ENCODE data around the gene PRPF19.

The PRPF19 gene

DNA sequence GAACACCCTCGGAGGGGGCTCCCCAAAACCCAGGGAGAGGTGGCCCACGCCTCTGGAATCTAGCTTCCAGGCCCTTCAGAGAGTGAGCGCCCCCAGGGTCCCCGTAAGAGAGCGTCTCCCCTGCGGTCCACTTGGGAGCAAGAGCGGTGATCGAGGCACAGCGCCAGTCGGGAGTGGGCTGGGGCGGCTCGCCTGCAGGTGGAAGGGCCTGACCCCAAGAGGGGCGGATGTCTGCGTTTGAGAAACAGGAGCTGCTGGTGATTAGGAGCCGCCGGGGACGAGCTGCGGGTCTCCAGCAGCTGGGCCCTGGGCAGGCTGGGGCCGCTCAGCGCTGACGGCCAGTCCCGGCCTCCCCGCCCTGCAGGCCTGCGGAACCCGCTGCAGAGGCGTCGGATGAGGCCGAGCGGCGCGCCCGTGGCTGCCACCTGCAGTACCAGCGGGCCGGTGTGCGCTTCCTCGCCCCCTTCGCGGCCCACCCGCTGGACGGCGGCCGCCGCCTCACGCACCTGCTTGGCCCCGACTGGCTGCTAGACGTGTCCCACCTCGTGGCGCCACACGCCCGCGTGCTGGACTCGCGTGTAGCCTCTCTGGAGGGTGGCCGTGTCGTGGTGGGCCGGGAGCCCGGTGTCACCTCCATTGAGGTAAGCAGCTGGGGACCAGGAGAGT, 27.9 kb upstream of the PRPF19 start:
- no peak for DNase-seq (ENCODE audit: low read depth)
- TF ChIP-seq, protein P1, sequence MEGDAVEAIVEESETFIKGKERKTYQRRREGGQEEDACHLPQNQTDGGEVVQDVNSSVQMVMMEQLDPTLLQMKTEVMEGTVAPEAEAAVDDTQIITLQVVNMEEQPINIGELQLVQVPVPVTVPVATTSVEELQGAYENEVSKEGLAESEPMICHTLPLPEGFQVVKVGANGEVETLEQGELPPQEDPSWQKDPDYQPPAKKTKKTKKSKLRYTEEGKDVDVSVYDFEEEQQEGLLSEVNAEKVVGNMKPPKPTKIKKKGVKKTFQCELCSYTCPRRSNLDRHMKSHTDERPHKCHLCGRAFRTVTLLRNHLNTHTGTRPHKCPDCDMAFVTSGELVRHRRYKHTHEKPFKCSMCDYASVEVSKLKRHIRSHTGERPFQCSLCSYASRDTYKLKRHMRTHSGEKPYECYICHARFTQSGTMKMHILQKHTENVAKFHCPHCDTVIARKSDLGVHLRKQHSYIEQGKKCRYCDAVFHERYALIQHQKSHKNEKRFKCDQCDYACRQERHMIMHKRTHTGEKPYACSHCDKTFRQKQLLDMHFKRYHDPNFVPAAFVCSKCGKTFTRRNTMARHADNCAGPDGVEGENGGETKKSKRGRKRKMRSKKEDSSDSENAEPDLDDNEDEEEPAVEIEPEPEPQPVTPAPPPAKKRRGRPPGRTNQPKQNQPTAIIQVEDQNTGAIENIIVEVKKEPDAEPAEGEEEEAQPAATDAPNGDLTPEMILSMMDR (IDR thresholded peaks at IDR 0.05; ENCODE audit: insufficient read depth, low read depth, low read length, missing control alignments), result no peak
- H3K4me3 ChIP-seq (ENCODE audit: low read depth, low read length), result no peak overlapping the region

DNA sequence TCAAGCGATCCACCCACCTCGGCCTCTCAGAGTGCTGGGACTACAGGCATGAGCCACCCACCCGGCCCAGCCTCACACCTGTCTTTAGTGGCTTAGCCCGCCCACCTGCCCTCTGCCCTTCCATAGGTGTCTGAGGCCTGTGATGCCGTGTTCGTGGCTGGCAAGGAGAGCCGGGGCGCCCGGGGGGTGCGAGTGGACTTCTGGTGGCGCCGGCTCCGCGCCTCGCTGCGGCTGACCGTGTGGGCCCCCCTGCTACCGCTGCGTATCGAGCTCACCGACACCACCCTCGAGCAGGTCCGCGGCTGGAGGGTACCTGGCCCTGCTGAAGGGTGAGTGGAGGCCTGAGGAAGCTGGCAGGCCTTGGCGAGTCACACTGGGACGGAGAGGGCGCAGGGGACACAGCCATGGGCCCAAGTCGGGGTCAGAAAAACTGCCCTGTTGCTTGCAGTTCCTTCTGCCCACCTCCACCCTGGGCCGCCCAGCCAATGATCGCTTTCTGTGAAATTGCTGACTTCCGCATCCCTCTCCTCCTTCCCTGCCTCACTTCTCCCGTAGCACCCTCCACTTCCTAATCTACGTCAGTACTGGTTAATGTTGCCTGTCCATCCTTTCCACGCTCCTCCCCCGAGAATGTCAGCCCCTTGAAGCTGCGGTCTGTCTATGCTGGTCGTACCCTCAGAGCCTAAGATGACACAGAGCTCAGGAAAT, 27.2 kb upstream of the PRPF19 start:
- TF ChIP-seq, protein P1 (IDR thresholded peaks at IDR 0.05; ENCODE audit: insufficient read depth, low read depth, low read length, missing control alignments), result no peak
- H3K4me3 ChIP-seq (ENCODE audit: low read depth, low read length), result no peak overlapping the region
- DNase-seq (ENCODE audit: low read depth), result no peak

DNA sequence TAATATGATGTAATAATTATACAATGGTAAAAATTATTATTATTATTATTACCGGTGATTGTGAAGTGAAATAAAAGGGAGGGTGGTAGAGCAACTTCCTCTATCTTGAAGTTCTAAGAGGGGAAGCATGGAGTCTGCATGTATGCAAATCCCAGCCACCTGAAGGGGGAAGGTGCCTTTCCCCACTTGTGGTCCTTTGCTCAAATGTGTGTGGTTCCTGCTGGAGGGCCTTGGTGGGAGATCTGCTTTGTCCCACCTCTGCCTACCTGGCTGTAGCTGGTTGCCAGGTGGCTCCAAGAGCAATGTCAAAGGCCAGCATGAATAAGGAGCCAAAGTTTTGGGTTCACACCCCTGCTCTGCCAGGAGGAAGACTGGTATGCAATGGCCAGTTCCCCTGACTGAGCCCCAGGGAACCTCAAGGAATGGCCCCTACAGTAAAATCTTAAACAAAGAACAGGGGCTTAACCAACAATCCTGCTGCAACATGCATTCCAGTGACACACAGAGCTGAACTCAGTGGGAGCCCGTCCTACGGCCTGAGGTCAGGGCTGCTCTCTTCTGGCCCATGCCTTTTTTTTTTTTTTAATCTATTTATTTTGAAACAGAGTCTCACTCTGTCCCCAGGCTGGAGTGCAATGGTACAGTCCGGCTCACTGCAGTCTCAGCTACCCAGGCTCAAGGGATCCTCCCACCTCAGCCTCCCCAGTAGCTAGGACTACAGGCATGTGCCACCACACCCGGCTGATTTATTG, 26.4 kb upstream of the PRPF19 start:
- H3K4me3 ChIP-seq (ENCODE audit: low read depth, low read length), result no peak overlapping the region
- TF ChIP-seq, protein P1 (IDR thresholded peaks at IDR 0.05; ENCODE audit: insufficient read depth, low read depth, low read length, missing control alignments), result no peak
- no peak for DNase-seq (ENCODE audit: low read depth)

DNA sequence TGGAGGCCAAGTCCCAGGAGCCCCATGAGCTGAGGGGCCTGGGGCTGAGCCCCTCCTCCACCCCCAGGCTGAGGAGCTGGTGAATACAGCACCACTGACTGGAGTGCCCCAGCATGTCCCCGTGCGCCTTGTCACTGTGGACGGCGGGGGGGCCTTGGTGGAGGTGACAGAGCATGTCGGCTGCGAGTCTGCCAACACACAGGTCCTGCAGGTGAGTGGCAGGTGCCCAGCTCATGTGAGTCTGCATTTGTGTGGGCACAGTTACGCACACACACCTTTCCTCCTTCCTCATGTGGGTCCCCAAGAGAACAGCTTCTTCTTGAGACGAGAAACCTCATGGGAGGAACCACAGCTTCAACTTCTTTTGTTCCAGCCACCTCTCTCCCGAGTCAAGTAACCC, 25.5 kb upstream of the PRPF19 start:
- TF ChIP-seq, protein P1 (IDR thresholded peaks at IDR 0.05; ENCODE audit: insufficient read depth, low read depth, low read length, missing control alignments), result no peak
- no peak overlapping the region for H3K4me3 ChIP-seq (ENCODE audit: low read depth, low read length)
- no peak for DNase-seq (ENCODE audit: low read depth)

DNA sequence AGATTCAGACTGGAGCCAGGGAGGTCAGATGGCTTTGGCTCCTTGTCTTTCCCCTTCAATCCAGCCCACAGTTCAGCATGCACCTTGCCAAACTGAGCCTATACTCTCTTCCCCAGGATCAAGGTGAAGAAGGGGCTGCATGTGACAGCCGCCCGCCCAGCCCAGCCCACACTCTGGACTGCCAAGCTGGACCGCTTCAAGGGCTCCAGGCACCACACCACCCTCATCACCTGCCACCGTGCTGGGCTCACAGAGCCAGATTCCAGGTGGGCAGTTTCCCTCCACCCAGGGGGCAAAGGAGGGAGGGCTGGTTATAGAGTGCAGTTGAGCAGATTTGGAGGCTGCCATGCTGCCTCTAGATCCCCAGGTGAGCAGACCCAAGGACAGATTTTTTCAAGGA, 24.0 kb upstream of the PRPF19 start:
- no peak for DNase-seq (ENCODE audit: low read depth)
- TF ChIP-seq, protein P1 (IDR thresholded peaks at IDR 0.05; ENCODE audit: insufficient read depth, low read depth, low read length, missing control alignments), result no peak
- H3K4me3 ChIP-seq (ENCODE audit: low read depth, low read length), result no peak overlapping the region

DNA sequence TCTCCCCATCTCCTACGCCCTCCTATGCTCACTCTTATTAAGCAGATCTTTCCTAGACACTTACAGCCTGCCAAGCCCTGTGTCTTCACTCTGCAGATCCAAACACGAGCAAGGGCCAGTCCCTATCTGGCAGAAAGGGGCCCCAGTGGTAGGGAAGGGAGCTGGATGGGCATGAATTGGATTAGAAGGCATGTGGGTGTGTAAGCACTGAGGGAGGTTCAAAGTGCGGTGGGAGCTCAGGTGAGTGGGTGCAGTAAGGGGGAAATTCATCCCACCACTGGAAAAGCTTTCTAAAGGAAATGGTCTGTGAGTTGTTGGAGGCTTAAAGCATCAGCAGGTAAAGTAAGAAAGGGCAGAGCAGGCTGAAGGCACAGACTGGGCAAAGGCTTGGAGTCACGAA, 23.4 kb upstream of the PRPF19 start:
- no peak overlapping the region for H3K4me3 ChIP-seq (ENCODE audit: low read depth, low read length)
- TF ChIP-seq, protein P1 (IDR thresholded peaks at IDR 0.05; ENCODE audit: insufficient read depth, low read depth, low read length, missing control alignments), result no peak
- no peak for DNase-seq (ENCODE audit: low read depth)

Data from GM12865 (cell line).